ENCODE results near the gene PLPPR5. TPM values are rescaled to one million over a fixed set of nuclear protein-coding genes. Genes with fewer than 3 reads are reported as not detected.

Gene PLPPR5
- total RNA-seq, 2 experiments from 2014 or later: not detected

GRCh38 chr1:98906809-98907208, 97.9 kb downstream of the PLPPR5 start:
- TF ChIP-seq, protein P1, sequence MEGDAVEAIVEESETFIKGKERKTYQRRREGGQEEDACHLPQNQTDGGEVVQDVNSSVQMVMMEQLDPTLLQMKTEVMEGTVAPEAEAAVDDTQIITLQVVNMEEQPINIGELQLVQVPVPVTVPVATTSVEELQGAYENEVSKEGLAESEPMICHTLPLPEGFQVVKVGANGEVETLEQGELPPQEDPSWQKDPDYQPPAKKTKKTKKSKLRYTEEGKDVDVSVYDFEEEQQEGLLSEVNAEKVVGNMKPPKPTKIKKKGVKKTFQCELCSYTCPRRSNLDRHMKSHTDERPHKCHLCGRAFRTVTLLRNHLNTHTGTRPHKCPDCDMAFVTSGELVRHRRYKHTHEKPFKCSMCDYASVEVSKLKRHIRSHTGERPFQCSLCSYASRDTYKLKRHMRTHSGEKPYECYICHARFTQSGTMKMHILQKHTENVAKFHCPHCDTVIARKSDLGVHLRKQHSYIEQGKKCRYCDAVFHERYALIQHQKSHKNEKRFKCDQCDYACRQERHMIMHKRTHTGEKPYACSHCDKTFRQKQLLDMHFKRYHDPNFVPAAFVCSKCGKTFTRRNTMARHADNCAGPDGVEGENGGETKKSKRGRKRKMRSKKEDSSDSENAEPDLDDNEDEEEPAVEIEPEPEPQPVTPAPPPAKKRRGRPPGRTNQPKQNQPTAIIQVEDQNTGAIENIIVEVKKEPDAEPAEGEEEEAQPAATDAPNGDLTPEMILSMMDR (IDR thresholded peaks at IDR 0.05): no peak
- no peak overlapping the region for H3K27ac Mint-ChIP-seq
- ChIA-PET CTCF (interaction anchor here (0.6 kb wide), 1 partner anchor 105 kb away, joined by 4 read pairs; no protein-coding TSS in a partner anchor), POLR2A (interaction anchor here (1.0 kb wide), 1 partner anchor 10 kb away, joined by 3 read pairs; no protein-coding TSS in a partner anchor)
- H3K9me3 Mint-ChIP-seq: no peaks in the 10 kb centered on the region
- H3K4me1 ChIP-seq (ENCODE audit: insufficient read depth, low read length): no peaks in the 10 kb centered on the region
- no peak for ATAC-seq (ENCODE audit: poor library complexity)
- H3K4me3 Mint-ChIP-seq: no peak overlapping the region
- no peak overlapping the region for H3K4me3 ChIP-seq (ENCODE audit: low read length)
- no peaks in the 10 kb centered on the region for H3K9me3 ChIP-seq (ENCODE audit: control insufficient read depth in 1 of 2, insufficient read depth in 1 of 2, low read length in 2 of 2)
- H3K36me3 Mint-ChIP-seq (ENCODE audit: low read depth): no peaks in the 10 kb centered on the region
- H3K27ac ChIP-seq (ENCODE audit: low read depth in 1 of 2, low read length in 2 of 2): no peak overlapping the region
- H3K36me3 ChIP-seq (ENCODE audit: insufficient read depth, low read length): no peaks in the 10 kb centered on the region
- DNase-seq: no peak
- H3K4me1 Mint-ChIP-seq (ENCODE audit: low read depth): peaks cover 7% of the 10 kb centered on the region
- H3K27me3 Mint-ChIP-seq: no peaks in the 10 kb centered on the region
- intact Hi-C loops (cut with DNase I, micrococcal nuclease): no loop called here
- no peaks in the 10 kb centered on the region for H3K27me3 ChIP-seq (ENCODE audit: control insufficient read depth in 1 of 2, insufficient read depth in 2 of 2, low read length in 2 of 2)

DNA sequence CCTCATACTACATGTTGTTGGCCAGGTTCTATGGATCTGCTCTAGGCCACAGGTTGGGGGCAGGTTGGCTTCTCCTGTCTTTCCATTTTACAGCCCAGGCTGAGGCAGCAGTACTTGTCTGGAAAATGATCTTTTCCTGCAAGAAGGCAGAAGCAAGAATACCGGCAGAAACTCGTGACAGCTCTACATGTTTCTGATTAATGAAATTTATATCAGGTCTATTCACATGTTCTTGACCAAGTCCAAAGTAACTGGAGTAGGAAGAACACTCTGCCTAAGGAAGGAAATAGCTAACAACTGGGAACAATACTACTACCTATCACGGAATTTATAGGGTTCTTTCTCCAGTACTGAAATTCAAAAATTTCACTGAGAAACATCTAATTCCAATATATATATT, 98.3 kb downstream of the PLPPR5 start:
- DNase-seq (no peak), ATAC-seq (ENCODE audit: poor library complexity) (no peak)
- no peaks in the 10 kb centered on the region for H3K4me1 ChIP-seq (ENCODE audit: insufficient read depth, low read length)
- H3K27ac ChIP-seq (ENCODE audit: low read depth in 1 of 2, low read length in 2 of 2): no peak overlapping the region
- ChIA-PET CTCF (interaction anchor here (0.6 kb wide), 1 partner anchor 104 kb away, joined by 4 read pairs; no protein-coding TSS in a partner anchor), POLR2A (no interaction called here)
- Mint-ChIP-seq H3K4me3 (no peak overlapping the region), H3K4me1 (ENCODE audit: low read depth) (peaks cover 7% of the 10 kb centered on the region), H3K36me3 (ENCODE audit: low read depth) (no peaks in the 10 kb centered on the region), H3K9me3 (no peaks in the 10 kb centered on the region), H3K27ac (no peak overlapping the region), H3K27me3 (no peaks in the 10 kb centered on the region)
- H3K9me3 ChIP-seq (ENCODE audit: control insufficient read depth in 1 of 2, insufficient read depth in 1 of 2, low read length in 2 of 2): no peaks in the 10 kb centered on the region
- H3K4me3 ChIP-seq (ENCODE audit: low read length): no peak overlapping the region
- TF ChIP-seq, protein P1 (IDR thresholded peaks at IDR 0.05): no peak
- no peaks in the 10 kb centered on the region for H3K36me3 ChIP-seq (ENCODE audit: insufficient read depth, low read length)
- no peaks in the 10 kb centered on the region for H3K27me3 ChIP-seq (ENCODE audit: control insufficient read depth in 1 of 2, insufficient read depth in 2 of 2, low read length in 2 of 2)
- intact Hi-C loops (cut with DNase I, micrococcal nuclease): no loop called here

DNA sequence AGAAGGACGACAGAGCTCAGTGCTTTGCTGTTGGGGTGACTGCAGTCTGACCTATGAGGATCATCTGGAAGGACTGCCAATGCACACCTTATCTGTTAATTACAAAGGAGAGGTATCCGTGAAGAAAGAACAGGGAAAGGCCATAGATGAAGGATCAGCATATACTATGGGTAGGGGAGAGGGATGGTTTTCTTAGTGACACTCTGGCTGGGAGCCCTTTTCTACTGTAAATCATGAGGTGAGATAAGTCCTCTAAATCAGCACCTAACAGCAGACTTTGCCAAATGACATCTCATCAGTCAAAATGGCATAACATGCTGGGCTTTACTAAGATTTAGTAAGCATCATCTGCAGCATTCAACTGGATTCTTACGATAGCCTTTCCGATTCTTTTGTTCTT, 100.0 kb downstream of the PLPPR5 start:
- intact Hi-C loops (cut with DNase I, micrococcal nuclease): no loop called here

More for the DNA sequence above, 100.0 kb downstream of the PLPPR5 start:
- no peaks in the 10 kb centered on the region for H3K9me3 Mint-ChIP-seq
- no peaks in the 10 kb centered on the region for H3K9me3 ChIP-seq (ENCODE audit: control insufficient read depth in 1 of 2, insufficient read depth in 1 of 2, low read length in 2 of 2)
- no peak overlapping the region for H3K4me3 Mint-ChIP-seq
- H3K36me3 ChIP-seq (ENCODE audit: insufficient read depth, low read length): no peaks in the 10 kb centered on the region
- H3K4me1 Mint-ChIP-seq (ENCODE audit: low read depth): peaks cover 7% of the 10 kb centered on the region
- H3K27me3 ChIP-seq (ENCODE audit: control insufficient read depth in 1 of 2, insufficient read depth in 2 of 2, low read length in 2 of 2): no peaks in the 10 kb centered on the region
- H3K36me3 Mint-ChIP-seq (ENCODE audit: low read depth): no peaks in the 10 kb centered on the region
- no peak overlapping the region for H3K27ac Mint-ChIP-seq
- DNase-seq (no peak), ATAC-seq (ENCODE audit: poor library complexity) (no peak)
- H3K27me3 Mint-ChIP-seq: no peaks in the 10 kb centered on the region
- TF ChIP-seq, protein P1 (IDR thresholded peaks at IDR 0.05): no peak
- no peaks in the 10 kb centered on the region for H3K4me1 ChIP-seq (ENCODE audit: insufficient read depth, low read length)
- ChIA-PET CTCF (no interaction called here), POLR2A (no interaction called here)
- no peak overlapping the region for H3K4me3 ChIP-seq (ENCODE audit: low read length)
- H3K27ac ChIP-seq (ENCODE audit: low read depth in 1 of 2, low read length in 2 of 2): no peak overlapping the region
